ENCODE measurements around the gene SCN5A. TPM values are rescaled to one million over a fixed set of nuclear protein-coding genes. Genes with fewer than 3 reads are reported as not detected.

Gene SCN5A
- total RNA-seq, 1 donor from 2014 or later: 1.4 TPM

DNA sequence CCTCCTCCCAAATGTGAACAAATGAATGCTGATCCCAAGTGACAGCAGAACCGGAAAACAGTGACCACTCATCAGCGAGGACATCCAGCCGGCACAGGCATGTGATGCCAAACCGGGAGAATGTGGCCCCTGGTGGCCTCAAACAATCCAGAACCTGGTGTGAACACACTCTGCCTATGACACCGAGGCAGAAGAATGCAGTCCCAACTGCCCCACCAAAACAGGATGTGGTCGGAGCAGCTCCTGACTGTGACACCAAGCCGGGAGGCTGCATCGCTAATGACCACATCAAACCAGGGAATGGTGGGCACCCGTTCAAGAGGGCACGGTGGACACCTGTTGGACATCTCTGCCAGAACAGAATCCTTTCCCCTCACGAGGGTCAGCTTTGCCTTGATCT is 15.4 kb downstream of the SCN5A start:
- Mint-ChIP-seq H3K9me3 (no peaks in the 10 kb centered on the region), H3K27me3 (ENCODE audit: low read depth) (peaks cover 56% of the 10 kb centered on the region), H3K4me1 (peaks cover 3% of the 10 kb centered on the region), H3K4me3 (no peak overlapping the region), H3K27ac (no peak overlapping the region), H3K36me3 (no peaks in the 10 kb centered on the region)
- TF ChIP-seq, protein P1, sequence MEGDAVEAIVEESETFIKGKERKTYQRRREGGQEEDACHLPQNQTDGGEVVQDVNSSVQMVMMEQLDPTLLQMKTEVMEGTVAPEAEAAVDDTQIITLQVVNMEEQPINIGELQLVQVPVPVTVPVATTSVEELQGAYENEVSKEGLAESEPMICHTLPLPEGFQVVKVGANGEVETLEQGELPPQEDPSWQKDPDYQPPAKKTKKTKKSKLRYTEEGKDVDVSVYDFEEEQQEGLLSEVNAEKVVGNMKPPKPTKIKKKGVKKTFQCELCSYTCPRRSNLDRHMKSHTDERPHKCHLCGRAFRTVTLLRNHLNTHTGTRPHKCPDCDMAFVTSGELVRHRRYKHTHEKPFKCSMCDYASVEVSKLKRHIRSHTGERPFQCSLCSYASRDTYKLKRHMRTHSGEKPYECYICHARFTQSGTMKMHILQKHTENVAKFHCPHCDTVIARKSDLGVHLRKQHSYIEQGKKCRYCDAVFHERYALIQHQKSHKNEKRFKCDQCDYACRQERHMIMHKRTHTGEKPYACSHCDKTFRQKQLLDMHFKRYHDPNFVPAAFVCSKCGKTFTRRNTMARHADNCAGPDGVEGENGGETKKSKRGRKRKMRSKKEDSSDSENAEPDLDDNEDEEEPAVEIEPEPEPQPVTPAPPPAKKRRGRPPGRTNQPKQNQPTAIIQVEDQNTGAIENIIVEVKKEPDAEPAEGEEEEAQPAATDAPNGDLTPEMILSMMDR (IDR thresholded peaks at IDR 0.05; ENCODE audit: unreplicated experiment): no peak
- DNase-seq (ENCODE audit: low spot score in 2 of 2, unreplicated experiment in 2 of 2): no peak

DNA sequence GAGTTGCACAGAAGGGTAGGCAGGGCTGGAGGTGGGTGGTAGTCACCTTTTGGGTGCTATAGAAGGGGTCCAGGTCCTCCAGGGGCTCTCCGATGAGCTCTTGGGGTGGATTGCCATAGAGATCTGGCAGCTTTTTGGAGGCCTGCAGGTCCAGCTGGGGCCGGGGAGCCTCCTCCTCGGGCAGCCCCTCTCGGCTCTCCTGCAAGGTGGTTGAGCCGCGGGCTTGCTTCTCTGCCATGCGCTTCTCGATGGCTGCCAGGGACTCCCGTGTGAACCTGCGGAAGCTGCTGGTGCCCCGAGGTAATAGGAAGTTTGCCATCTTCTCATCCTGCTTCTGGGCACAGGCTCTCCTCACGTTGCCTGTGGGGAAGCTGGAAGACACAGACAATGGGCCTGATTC is 16.5 kb downstream of the SCN5A start:
- no peak for DNase-seq (ENCODE audit: low spot score in 2 of 2, unreplicated experiment in 2 of 2)
- Mint-ChIP-seq H3K36me3 (no peaks in the 10 kb centered on the region), H3K27me3 (ENCODE audit: low read depth) (peaks cover 45% of the 10 kb centered on the region), H3K4me1 (peaks cover 3% of the 10 kb centered on the region), H3K27ac (no peak overlapping the region), H3K4me3 (no peak overlapping the region), H3K9me3 (no peaks in the 10 kb centered on the region)
- TF ChIP-seq, protein P1 (IDR thresholded peaks at IDR 0.05; ENCODE audit: unreplicated experiment): no peak

DNA sequence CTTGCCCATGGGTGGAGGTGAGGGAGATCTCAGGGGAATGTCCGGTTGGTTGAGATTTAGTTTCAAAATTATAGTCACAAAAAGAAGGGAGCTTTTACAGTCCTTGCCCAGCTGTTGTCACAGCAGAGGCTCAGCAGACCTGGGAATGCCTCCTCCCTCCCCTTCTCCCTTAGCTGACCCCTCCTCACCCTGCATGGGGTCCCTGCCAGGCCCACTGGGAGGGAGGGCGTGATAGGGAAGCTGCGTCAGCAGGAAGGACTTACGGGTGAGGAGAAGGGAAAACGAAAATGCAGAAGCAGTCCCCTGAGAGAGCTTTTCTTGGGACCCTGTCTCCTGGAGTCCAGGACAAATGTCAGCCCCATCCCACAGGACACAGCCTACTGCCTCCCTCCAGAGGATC is 18.9 kb downstream of the SCN5A start:
- DNase-seq (ENCODE audit: low spot score in 2 of 2, unreplicated experiment in 2 of 2): no peak
- Mint-ChIP-seq H3K9me3 (no peaks in the 10 kb centered on the region), H3K4me3 (no peak overlapping the region), H3K27ac (no peak overlapping the region), H3K36me3 (no peaks in the 10 kb centered on the region), H3K27me3 (ENCODE audit: low read depth) (peaks cover 27% of the 10 kb centered on the region), H3K4me1 (peaks cover 3% of the 10 kb centered on the region)
- TF ChIP-seq, protein P1 (IDR thresholded peaks at IDR 0.05; ENCODE audit: unreplicated experiment): no peak

DNA sequence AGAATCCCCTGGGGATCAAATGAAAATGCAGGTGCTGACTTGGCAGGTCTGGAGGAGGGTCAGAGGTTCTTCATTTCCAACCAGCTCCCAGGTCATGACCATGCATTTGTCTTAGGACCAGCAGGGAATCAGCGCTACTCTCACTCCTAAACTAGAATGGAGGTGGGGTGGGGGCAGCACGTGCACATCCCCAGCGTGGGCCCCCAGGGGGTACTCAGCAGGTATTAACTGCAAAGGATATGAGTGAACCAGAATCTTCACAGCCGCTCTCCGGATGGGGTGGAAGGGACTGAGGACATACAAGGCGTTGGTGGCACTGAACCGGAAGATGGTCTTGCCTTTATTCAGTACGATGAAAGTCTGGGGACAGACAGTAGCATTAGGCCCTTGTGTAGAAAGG is 19.4 kb downstream of the SCN5A start:
- no peaks in the 10 kb centered on the region for H3K36me3 Mint-ChIP-seq
- H3K4me1 Mint-ChIP-seq: peaks cover 3% of the 10 kb centered on the region
- H3K4me3 Mint-ChIP-seq: no peak overlapping the region
- DNase-seq (ENCODE audit: low spot score in 2 of 2, unreplicated experiment in 2 of 2): no peak
- TF ChIP-seq, protein P1 (IDR thresholded peaks at IDR 0.05; ENCODE audit: unreplicated experiment): no peak
- no peaks in the 10 kb centered on the region for H3K9me3 Mint-ChIP-seq
- H3K27ac Mint-ChIP-seq: no peak overlapping the region
- peaks cover 22% of the 10 kb centered on the region for H3K27me3 Mint-ChIP-seq (ENCODE audit: low read depth)

DNA sequence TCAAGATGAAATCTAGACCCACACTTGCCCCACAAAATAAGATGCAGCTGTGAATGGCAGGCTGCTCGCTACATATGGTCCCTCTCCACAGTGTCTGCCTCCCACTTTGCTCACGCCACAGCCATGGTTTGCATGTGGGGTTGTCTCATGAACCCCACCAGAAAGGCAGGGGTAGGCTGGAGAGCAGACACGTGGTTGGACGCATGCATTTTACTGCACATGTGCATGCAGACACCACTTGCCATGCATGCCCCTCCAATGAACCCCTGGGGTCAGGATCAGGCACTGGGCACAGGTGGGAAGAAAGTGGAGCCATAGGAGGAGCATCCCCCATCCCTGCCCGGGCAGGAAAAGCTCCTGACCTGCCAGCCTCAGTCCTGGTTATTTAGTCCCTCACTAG is 20.7 kb downstream of the SCN5A start:
- H3K27me3 Mint-ChIP-seq (ENCODE audit: low read depth): peaks cover 12% of the 10 kb centered on the region
- no peaks in the 10 kb centered on the region for H3K9me3 Mint-ChIP-seq

More for the DNA sequence above, 20.7 kb downstream of the SCN5A start:
- TF ChIP-seq, protein P1 (IDR thresholded peaks at IDR 0.05; ENCODE audit: unreplicated experiment): no peak
- Mint-ChIP-seq H3K4me3 (no peak overlapping the region), H3K36me3 (no peaks in the 10 kb centered on the region), H3K27ac (no peak overlapping the region), H3K4me1 (peaks cover 3% of the 10 kb centered on the region)
- DNase-seq (ENCODE audit: low spot score in 2 of 2, unreplicated experiment in 2 of 2): no peak

Measured in mesothelial cell of epicardium (in vitro differentiated cells).